Stimulated activated CD8-positive, alpha-beta memory T cell treated with anti-CD3 and anti-CD28 coated beads, Interleukin-7, amount 100 ng/mL, for 48 hours (primary cell): ENCODE results near the gene ABCC1.
"Not testable (repeated sequence)": the region's sequence is repeated elsewhere in the genome, so short reads cannot be mapped to it uniquely, and the experiment has no call there.

Source experiments
- DNase-seq, 2 donors: peaks; one replicate each; pipeline ENCODE4 v3.0.0-alpha.2; 2020; ENCODE audit warnings: low read depth in 1 of 2; ENCODE audit errors: extremely low read depth in 1 of 2

Gene ABCC1

DNA sequence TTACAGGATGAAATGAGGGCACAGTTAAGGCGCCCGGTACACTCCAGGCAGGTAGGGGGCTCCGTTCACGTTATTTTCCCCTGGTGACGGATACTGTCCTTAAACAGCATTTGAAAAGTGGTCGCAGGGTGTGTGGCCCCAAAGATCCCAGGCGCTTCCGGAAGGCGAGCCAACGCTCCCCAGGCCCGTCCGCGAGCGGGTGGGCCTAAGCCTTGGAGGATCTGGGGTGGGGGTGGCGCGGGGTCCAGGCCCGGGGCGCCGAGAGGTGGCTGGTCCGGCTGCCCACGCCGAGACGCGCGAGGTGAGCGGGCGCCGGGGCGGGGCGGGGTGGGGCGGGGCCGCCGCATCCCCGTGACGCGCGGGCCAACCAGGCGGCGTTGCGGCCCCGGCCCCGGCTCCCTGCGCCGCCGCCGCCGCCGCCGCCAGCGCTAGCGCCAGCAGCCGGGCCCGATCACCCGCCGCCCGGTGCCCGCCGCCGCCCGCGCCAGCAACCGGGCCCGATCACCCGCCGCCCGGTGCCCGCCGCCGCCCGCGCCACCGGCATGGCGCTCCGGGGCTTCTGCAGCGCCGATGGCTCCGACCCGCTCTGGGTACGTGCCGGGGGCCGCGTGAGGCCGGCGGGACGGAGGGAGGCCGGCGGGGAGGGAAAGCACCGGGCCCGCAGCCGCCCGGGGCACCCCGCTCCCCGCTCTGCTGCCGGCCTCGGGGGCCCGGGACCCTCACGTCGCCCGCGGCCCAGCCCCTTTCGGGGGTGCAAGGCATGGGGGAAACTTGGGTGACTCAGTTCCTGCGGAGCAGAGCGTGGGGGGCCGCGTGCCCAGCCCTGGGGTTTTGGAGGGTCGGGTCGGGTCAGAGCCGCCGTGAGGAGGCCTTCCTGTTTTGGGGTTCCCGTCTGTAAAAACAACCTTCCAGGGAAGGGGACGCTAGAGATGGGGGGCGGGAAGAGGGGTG is at the start of gene ABCC1:
TSS of gene ABCC1 (plus strand) at position 407 of the 951 bp plus-strand sequence. CDS start at position 543, 136 bp downstream.
- peak; percentile 53 to 54 for DNase-seq

- DNase-seq: no peak
Measured at GRCh38 chr16:15900357-15900756, 49.1 kb upstream of the ABCC1 start.

- DNase-seq: no peak
Measured at GRCh38 chr16:15900901-15901500, 48.4 kb upstream of the ABCC1 start.

- DNase-seq: no peak
Measured at GRCh38 chr16:15903960-15904359, 45.5 kb upstream of the ABCC1 start.

DNA sequence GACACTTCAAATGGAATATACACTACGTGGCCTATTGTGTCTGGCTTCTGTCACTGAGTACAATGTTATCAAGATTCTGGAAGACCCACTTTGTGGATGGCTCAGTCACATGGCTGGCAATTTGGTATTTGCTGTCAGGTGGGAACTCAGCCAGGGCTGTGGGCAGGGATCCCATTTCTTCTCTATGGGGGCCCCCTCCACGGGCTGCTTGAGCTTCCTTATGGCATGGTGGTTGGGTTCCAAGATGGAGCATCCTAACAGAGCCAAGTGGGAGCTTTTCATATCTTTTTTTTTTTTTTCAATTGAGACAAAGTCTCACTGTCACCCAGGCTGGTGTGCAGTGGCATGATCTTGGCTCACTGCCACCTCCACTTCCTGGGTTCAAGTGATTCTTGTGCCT is 43.0 kb upstream of the ABCC1 start:
- no peak for DNase-seq

GRCh38 chr16:15907863-15908478 is 41.4 kb upstream of the ABCC1 start:
- DNase-seq: peak; percentile 30 to 54

- no peak for DNase-seq
Measured at GRCh38 chr16:15911198-15911597, 38.2 kb upstream of the ABCC1 start.

DNA sequence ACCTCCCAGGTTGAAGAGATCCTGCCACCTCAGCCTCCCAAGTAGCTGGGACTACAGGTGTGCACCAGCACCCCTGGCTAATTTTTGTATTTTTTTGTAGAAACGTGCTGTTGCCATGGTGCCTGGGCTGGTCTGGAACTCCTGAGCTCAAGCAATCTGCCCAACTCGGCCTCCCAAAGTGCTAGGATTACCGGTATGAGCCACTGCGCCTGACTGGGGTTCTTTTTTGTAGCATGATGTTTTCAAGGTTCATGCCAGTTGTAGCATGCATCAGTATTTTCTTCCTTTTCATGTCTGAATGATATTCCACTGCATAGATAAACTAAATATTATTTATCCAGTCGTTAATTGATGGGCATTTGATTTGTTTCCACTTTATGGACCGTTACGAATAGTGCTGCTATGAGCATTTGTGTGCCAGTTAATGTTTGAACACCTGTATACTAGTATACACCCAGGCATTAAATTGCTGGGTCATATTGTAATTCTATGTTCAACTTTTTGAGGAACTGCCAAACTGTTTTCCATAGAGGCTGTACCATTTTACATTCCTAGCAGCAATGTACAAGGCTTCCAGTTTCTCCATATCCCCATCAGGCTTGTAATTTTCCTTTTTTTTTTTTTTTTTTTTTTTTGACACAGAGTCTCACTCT is 36.2 kb upstream of the ABCC1 start:
- DNase-seq: no peak

DNA sequence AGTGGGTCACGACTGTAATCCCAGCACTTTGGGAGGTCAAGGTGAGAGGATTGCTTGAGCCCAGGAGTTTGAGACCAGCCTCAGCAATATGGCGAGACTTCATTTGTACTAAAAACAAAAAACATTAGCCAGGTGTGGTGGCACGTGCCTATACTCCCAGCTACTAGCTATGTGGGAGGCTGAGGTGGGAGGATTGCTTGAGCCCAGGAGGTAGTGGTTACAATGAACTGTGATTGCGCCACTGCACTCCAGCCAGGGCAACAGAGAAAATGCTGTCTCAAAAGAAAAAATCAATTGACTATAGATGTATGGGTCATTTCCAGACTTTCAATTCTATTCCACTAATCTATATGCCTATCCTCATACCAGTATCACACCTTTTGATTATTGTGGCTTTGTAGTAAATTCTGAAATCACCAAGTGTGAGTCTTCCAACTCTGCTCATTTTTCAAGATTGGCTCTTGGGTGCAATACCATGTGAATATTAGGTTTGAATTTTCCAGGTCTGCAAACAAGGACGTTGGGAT is 33.8 kb upstream of the ABCC1 start:
- no peak for DNase-seq

DNA sequence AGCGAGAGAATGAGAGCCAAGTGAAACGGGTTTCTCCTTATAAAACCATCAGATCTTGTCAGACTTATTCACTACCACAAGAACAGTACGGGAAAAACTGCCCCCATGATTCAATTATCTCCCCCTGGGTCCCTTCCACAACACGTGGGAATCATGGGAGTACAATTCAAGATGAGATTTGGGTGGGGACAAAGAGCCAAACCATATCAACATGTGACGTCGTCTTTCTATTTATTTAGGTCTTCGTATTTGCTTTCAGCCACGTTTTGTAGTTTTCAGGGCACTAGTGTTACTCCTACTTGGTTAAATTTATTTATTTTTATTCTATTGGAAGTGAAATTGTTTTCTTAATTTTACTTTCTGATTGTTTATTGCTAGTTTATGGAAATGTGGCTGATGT is 33.1 kb upstream of the ABCC1 start:
- no peak for DNase-seq

GRCh38 chr16:15918314-15918713 is 31.1 kb upstream of the ABCC1 start:
- not testable (repeated sequence) for DNase-seq

GRCh38 chr16:15919331-15919730 is 30.1 kb upstream of the ABCC1 start:
- DNase-seq: no peak

- DNase-seq: no peak
Measured at GRCh38 chr16:15924996-15925395, 24.4 kb upstream of the ABCC1 start.

DNA sequence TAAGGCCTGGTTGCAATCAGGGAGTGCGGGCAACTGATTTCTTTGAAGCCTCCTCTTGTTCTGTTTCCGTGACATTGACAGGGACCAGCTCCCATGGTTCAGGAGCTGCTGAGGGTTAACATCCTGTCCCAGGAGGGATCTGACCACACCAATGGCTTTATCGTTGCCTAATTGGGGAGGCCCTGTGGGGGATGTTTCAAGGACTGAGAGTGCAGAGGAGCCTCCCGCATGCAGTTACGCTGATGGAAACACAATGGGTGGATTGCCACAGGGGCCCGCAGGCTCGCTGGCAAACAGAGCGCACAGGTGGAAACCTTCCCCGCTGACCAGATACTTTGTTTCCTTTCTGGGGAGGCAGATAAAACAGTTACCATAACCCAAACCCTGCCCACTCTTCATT is 23.8 kb upstream of the ABCC1 start:
- DNase-seq: no peak

DNA sequence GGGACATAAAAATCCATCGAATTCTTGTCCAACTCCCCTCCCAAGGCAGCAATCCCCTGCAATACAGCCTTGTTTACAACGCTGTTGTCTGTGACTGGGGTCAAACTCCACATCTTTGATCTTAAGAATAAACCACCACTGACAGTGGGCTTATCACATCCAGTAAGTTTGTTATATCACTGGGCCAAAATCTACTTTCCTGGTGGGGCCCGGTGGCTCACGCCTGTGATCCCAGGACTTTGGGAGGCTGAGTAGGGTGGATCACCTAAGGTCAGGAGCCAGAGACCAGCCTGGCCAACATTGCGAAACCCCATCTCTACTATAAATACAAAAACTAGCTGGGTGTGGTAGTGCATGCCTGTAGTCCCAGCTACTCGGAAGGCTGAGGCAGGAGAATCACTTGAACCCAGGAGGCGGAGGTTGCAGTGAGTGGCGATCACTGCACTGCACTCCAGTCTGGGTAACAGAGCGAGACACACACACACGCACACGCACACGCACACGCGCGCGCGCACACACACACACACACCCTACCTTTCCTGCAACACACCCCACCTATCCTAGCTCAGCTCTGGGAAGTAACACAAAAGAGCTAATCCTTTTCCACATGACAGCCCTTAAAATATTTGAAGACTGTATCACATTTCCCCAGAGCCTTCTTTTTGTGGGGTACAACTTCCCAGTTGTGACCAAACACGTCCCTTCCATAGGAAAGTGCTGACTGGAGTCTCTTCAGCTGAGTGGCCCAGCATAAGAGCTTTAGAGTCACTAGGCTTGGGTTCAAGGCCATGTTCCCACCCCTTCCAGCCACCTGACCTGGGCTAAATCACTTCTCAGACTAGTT is 20.9 kb upstream of the ABCC1 start:
- no peak for DNase-seq

GRCh38 chr16:15932939-15933338 is 16.5 kb upstream of the ABCC1 start:
- no peak for DNase-seq

GRCh38 chr16:15933781-15934180 is 15.6 kb upstream of the ABCC1 start:
- no peak for DNase-seq

GRCh38 chr16:15934991-15935390 is 14.4 kb upstream of the ABCC1 start:
- no peak for DNase-seq

GRCh38 chr16:15936809-15937208 is 12.6 kb upstream of the ABCC1 start:
- DNase-seq: not testable (repeated sequence)
